CD4-positive, alpha-beta T cell treated with Interleukin-6 at 100 ng/mL for 8 hours (primary cell): Measurements from ENCODE around the gene MROH2A.
"Not testable (repeated sequence)": the region's sequence is repeated elsewhere in the genome, so short reads cannot be mapped to it uniquely, and the experiment has no call there.

ENCODE experiments used
- DNase-seq: peaks from one replicate; pipeline ENCODE4 v3.0.0-alpha.2; 2020; ENCODE audit warnings: mixed read lengths, low spot score

Gene MROH2A

DNA sequence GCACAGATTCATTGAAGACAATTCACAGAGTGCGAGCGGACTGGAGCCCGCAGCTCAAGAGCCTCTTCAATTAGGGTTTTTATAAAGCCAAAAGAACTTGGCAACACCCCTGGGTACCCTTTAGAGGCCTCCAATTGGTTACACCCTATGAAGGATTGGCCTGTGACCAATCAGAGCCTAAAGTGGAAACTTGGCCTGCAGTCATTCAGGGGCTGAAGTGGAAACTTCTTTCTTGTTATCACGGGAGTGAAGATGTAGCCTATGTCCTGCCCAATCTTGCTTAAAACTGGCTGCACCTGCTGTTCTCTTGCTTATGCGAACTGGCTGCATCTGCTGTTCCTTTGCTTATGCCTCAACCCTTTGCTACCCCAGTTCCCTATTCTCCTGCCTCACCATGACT lies 78.1 kb downstream of the MROH2A start:
- no peak for DNase-seq

DNA sequence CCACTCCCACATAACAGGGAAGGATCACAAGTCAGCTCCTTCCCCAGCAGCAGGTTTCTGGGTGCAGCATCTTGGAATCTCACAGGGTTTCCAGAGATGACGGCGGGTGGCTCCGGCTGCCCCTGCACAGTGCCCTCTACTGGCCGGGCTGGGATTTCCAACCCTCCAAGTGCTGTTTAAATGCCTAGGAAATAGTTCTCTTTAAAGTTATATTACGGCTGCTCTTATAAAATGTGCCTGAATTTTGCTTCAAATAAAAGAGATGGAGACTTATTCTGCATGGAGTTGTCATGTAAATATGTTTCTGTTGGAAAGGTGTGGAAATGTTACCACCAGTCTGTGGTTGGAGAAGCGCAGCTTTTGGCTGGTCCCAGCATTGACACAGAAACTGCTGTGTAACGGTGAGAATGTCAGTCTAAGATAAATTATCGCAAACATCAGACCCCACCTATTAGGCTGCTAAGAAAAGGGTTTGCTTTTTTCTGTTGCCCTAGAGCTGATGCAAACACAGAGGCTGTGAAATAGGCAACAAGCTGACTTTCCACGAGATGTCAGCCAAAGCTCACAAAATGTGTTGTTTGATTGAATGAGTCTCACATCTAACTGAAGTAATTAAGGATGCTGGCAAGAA lies 79.5 kb downstream of the MROH2A start:
- DNase-seq = peak; percentile 39

DNA sequence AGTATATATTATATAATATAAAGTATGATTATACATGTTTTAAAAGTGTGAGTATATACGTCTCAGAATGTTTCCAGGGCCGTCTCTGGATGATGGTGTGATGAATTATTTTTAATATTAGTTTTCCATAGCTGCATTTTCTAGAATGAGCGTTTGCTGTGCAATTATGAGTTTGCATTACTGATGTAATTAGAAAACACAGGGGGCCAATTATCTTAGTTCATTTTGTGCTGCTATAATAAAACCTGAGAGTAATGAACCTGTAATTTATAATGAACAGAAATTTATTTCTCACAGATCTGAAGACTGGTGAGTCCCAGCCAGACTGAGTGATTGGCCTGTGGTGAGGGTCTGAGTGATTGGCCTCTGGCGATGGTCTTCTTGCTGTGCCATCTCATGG lies 80.2 kb downstream of the MROH2A start:
- no peak for DNase-seq

DNA sequence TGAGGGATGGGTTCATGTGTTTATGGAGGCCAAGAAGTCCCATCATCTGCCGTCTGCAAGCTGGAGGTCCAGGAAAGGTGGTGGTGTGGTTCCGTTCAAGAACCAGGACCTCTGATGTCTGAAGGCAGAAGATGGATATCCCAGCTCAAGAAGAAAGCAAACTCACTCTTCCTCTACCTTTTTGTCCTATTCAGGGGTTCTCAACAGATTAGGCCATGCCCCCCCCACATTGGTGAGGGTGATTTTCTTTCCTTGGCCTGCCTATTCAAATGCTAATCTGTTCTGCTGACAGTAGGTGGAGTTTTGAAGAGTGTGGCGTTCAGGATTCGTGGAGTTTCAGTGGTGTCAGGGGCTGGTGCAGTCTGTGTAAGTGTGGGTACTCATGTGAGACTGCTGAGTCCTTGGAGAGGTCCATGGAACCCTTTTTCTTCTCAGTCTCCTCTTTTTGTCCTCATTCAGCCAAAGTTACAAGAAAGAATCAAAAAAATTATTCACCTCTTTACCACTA lies 84.2 kb downstream of the MROH2A start:
- DNase-seq = no peak

DNA sequence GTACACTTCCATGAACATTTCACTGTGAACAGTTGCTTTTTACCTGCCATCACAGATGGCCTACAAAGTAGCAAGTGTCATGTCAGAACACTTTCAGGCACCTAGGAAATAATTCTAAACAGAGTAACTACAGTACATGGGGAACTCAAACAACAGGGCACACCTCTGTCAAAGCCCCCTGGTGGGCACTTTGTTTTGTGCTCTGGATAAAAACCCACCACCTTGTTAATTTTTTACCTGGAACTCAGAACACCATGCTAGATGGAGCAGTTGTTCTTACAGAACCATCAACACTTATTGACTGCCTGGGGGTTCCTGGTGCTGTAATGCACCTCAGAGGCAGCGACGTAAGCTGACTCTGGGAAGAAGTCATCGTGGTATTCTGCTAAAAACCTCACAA lies 87.7 kb downstream of the MROH2A start:
- no peak for DNase-seq

DNA sequence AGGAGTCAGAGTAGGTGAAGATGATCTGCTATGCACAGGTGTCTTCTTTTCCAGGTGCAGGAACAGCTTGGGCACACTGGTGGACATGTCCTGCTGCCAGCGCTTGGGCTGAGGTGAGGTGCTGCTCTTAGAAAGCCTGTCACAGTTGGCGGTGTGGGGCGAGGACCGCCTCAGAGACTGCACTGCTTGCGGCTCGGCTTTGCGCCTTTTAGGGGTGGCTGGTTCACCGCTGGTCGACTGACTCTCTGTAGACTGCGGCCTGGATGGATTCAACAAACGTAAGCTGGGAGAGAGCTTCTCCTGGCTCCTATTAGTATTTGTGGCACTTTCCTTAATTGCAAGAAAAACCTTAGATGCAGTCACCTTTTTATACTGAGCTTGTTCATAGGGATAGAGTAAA lies 88.3 kb downstream of the MROH2A start:
- DNase-seq = no peak

DNA sequence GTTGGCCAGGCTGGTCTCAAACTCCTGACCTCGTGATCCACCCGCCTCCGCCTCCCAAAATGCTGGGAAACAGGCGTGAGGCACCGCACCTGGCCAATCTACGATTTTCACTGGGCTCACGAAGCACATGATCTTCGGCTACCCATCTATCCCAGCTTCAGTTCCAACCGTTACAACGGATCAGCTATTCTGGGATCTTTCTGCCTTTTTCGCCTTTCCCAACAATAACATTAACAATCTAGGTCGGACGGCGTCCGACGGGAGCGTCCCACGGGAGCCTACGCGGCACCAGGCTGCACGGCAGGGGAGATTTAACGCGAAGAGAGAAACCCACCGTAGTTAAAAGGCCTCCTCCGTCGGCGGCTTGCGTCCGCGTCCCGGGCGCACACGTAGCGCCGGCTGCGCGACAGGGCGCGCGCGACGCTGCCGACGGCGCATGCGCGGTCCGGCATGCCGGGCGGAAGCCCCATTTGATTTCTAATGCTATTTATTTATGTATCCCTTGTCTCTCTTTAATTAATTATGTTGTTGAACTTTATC lies 89.9 kb downstream of the MROH2A start, which contains the start of gene MSL3B:
MSL3B (minus strand) TSS at position 394 of the 540 bp plus-strand sequence.
- peak; percentile 50 for DNase-seq

DNA sequence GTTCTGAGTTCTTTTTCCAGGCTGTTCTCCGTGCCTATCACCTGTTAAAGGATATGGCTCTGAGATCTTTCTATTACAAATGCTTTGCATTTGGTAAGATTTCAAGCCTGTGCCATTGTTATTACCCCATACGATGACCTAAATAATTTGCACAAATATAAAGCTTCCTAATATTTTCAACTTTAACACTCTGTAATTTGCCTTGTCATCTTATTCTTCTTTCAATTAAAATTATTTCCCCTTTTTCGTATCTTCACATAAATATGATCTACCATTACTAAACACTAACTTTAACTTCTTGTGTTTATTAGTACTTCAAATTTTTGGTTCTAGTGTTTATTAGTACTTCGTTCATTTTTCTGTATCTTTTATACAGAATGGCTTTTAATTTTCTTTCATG lies 93.3 kb downstream of the MROH2A start:
- DNase-seq = no peak

DNA sequence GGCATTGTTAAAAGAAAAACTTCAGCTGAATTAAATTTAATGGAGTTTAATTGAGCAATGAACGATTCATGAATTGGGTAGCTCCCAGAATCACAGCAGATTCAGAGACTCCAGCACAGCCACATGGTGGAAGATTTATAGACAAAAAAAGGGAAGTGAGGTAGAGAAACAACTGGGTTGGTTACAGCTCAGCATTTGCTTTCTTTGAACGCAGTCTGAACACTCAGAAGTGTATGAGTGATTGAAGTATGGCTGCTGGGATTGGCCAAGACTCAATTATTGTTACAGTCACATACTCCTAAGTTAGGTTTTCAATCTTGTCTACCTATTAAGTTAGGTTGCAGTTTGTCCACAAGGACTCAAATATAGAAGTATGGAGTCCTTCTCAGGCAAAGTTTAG lies 94.0 kb downstream of the MROH2A start:
- DNase-seq = not testable (repeated sequence)

DNA sequence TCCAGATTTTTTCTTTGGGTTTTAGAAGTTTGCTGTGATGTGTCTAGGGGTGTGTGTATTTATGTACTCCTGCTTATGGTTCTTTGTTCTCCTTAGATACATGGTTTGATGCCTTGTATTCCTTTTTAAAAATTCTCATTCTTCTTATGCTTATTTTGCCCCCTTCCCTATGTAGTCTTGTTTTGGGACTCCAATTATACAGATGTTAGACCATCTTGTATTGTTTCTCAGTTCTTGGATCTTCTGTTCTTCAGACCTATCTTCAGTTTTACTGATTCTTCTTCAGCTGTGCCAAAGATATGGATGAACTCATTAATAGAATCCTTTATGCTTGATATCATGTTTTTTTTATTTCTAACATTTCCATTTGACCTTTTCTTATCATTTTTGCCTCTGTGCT lies 104.2 kb downstream of the MROH2A start:
- no peak for DNase-seq
